GM21576 (cell line): ENCODE data around the gene E2F4.

ENCODE experiments used
- ATAC-seq: cut with Tn5 transposase; IDR thresholded peaks from one replicate; pipeline ENCODE4 v1.9.1; 2021; ENCODE audit warnings: mild to moderate bottlenecking, moderate library complexity; ENCODE audit not compliant: unreplicated experiment

The E2F4 gene

GRCh38 chr16:67230809-67231660, 39.1 kb downstream of the E2F4 start:
- ATAC-seq = no peak

- ATAC-seq = no peak
Measured at GRCh38 chr16:67233596-67233995, 41.6 kb downstream of the E2F4 start.

DNA sequence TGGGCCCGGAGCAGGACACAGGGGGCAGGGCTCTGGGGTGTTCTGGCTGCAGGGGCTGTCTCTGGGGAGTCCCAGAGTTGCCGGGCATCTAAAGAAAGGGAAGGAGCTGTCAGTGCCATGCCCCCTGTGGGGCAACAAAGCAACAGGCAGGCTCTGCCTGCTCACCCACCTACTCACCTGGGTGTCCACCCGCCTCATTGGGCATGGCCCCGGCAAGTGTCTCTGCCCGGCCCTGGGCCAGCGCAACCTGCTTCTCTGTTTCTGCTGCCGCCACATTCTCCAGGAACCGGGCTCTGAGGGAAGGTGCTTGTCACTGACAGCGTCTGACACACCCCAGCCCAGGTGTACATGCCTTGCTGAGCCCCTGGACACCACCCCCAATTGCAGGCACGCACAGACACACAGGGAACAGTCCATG, 42.2 kb downstream of the E2F4 start:
- no peak for ATAC-seq

DNA sequence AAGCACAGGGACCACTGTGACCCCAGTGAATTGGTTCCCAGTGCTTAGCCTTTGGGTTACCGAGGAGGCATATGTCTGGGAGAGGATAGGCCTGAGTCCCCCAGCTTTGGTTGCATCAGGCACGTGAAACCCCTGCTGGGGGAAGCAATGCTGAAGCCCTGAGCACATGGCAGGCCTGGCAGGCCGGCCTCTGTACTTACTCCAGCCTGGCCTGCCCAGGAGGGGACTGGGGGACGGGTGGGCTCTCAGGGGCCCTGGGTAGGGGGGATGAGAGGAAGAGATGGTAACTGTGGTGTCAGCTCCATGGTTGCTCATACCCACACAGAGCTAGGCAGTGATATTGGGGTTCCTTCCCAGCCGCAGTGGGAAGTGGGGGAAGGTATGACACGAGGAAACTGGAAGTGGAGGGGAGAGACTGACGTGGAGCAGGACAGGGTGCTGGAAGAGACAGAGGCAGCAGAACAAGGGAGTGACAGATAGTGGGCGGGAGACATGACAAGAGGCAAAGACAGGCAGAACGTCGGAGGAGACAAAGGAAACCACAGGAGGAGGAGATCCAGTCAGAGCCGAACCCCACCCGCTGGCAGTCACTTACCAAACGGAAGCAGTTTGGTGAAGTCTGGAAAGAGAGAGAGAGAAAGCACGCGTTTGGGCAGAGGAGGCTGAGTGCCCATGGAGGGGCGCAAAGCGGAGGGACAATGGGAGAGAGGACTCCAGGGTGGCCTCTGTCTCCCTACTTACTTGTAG, 44.0 kb downstream of the E2F4 start:
- ATAC-seq = no peak

- no peak for ATAC-seq
Measured at GRCh38 chr16:67236563-67237395, 44.8 kb downstream of the E2F4 start.

DNA sequence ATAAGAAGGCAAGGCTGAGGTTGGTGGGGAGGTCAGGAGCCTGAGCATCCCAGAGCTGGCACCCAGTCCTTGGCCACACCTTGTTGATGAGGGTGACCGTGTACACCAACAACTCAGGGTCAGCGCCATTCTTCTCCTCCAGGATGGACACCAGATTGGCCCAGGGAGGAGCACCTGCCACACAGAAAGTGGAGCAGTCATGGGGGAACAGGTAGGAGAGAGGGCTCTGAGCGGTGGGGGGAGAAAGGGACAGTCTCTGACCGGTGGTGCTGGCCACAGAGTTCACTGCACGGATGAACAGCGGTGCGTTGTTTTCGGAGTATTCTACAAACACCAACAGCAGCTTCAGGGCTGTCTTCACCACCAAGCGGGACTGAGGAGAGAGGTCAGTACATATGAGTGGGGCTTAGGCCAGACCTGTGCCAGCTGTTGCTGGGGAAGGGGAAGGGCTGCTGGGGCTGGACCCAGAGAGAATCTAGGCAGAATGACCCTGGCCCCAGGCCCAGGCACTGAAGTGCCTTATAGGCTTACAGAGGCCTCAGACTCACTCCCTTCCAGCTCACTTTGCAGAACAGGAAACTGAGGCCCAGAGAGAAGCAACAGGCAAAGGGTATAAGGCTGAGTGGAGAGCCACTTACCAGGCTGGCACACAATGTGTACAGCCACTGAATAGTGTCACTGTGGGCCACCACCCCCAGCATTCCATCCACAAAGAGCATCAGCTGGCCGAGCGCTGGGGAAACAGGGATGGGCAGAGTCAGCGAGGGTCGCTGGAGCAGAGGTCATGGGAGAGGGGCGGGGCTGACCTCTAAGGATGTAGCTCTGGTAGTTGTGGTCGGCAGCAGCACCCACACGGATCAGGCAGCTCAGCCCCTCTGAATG, 45.7 kb downstream of the E2F4 start:
- ATAC-seq = no peak

- no peak for ATAC-seq
Measured at GRCh38 chr16:67238278-67238575, 46.3 kb downstream of the E2F4 start.

DNA sequence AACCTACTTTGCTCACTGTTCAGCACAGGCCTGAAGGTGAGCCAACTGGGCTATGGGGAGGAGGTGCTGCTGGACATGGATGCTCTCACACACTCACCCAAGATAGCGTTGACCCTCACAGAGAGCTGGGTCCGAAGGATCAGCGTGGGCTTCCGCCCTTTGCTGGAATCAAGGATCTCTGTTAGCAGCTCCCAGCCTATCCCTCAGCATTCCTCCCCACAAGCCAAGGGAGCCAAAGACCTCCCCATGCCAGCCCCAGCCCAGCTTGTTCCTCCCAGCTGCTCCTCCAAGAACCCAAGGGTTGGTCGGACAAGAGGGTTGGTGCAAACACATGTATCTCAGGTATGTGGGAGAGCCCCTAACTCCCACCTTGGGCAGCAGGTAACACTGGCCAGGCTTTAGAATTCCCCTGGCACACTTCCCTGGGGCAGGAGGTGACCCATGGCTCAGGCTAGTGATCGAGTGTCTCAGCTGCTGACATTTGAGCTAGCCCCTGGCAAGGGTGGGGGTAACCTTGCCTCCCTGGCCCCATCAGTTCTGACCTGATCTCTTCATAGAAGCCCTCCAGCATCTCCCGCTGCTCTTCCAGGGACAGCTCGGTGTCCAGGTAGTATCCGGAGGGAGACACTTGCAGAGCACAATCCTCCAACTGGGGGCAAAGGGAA, 47.0 kb downstream of the E2F4 start:
- no peak for ATAC-seq

DNA sequence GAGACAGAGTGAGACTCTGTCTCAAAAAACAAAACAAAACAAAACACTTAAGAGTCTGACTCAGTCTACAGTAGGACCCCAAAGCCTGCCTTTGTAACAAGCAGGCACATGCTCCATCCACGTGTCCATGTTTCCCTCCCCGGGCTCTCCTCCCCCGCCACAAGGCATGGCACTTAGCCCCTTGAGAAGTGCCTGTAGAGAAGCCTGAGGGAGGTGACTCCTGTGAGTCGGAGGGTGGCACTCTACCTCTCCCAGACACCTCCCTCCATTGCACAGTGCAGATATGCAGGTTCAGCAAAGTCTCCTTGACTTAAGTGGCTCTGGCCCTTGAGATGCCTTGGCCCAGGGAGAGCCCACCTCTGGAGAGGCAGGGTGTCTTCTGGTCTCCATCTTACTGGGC, 48.6 kb downstream of the E2F4 start:
- ATAC-seq = no peak

DNA sequence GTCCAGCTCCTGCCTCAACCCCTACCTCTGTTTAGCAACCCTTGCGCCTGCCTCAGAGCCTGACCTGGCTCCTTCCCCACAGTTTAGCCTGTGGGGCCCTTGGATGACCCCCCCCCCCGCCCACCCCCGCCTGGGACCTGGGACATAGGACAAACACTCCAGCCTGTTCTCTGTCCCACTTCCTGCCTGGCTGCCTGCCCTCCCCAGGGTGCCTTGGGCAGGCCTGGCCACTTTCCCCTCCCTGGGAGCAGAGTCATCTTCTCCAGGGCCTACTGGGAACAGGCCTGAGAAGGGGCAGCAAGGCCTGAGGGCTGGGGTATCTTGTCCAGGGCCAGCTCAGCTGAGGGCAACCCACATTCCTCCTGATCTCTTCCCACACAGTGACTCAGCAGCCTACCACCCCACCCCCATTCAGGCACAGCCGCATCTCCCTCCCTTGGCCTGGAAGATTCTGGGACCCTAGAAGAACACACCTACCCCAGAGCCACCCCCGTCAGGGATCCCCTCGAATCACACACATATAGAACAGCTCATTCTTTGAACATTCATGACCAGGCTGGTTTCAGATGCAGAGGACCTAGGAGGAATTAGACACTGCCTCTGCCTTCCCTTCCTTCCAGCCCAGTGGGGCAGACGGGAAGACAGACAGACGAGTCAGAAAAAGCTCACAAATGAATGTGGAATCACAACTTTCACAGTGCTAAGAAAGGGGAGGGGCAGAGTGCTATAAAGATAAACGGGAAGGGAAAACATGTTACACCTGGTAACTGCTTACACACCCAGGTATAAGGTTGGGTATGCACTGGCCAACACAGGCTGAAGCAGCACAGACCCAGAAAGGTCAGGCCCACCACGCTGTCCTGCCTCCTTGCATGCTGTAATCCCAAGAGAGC, 49.3 kb downstream of the E2F4 start:
- ATAC-seq = no peak

GRCh38 chr16:67242138-67242730, 50.3 kb downstream of the E2F4 start:
- no peak for ATAC-seq

DNA sequence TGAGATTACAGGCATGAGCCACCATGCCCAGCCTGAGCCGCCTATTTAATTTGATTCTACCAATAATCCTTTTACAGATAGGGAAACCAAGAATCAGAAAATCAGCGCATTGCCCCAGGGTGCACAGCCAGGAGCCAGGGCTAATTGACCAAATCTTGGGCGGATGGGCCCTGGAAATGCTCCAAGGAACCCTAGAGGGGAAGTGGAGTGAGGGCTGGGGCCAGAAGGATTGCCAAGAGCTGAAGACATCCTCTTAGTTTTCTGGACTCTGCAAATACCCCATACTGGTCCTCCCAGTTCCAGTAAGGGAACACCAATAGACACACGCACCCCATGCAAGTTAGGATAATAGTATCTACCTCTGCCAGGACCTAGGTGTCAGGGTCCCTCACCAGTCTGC, 51.5 kb downstream of the E2F4 start:
- no peak for ATAC-seq

GRCh38 chr16:67244387-67245185, 52.6 kb downstream of the E2F4 start:
- peak; percentile 47 for ATAC-seq

DNA sequence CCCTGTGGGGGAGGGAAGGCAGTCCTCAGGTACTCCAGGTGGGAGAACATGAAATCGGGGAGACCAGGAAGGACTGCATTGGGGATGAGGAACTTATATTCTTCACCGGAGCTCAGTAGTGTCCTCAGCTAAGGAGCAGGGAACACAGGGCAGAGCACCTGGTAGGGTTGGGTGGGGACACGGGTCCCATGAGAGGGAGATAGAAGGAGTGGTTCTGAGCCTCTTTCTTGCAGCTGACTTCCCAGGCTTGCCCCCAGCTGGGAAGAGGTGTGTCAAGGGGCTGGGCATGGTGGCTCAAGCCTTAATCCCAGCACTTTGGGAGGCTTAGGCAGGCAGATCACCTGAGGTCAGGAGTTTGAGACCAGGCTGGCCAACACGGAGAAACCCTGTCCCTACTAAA, 53.2 kb downstream of the E2F4 start:
- ATAC-seq = no peak

GRCh38 chr16:67245674-67246080, 53.7 kb downstream of the E2F4 start:
- no peak for ATAC-seq

DNA sequence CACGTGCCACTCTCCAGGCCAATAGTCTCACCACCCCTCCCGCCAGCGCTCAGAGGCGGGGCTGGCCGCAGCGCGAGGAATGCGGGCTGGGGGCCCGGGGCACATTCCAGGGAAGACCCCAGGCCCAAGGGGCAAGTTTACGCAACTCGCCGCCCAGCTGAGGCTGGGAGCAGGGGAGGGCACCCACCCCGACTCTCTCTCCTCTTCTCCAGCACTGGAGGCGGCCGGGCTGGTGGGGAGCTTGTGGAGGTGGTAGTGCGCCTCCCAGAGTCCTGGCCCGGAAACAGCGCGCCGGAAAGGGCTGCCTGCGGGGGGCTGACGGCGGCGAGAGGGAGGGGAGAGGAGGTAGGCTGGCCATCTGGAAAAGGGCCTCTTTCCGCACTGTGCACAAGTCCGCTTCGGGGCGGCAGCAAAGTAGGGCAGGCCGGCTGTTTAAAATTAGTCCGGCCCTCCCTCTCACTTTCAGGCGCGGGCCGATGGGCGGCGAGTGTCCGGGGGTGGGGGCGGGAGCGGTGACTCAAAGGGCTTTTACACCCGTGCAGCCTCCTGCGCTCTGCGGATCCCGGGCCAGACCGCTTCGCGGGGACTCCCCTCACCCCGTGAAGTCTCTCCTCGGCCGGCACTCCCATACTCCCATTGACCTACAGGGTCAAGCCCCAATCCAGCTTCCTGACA, 54.3 kb downstream of the E2F4 start:
- ATAC-seq = peak; percentile 23

- peak; percentile 14 for ATAC-seq
Measured at GRCh38 chr16:67246756-67247191, 54.8 kb downstream of the E2F4 start.
